DMS53 treated with DMSO at 0.1 percent for 48 hours (cell line): Measurements from ENCODE around the gene SLIT3.

Source experiments
- DNase-seq: peaks from one replicate; lab custom pipeline; 2025; ENCODE audit not compliant: unreplicated experiment; lab: John Stamatoyannopoulos, UW

Gene SLIT3

GRCh38 chr5:168908207-168908606 lies 392.7 kb downstream of the SLIT3 start:
- DNase-seq: no peak

GRCh38 chr5:168903061-168903460 lies 397.9 kb downstream of the SLIT3 start:
- no peak for DNase-seq

- no peak for DNase-seq
Measured at GRCh38 chr5:168899673-168900072, 401.3 kb downstream of the SLIT3 start.

- DNase-seq: no peak
Measured at GRCh38 chr5:168899264-168899663, 401.7 kb downstream of the SLIT3 start.

GRCh38 chr5:168898247-168898911 lies 402.6 kb downstream of the SLIT3 start:
- no peak for DNase-seq

- DNase-seq: no peak
Measured at GRCh38 chr5:168897387-168898122, 403.4 kb downstream of the SLIT3 start.

GRCh38 chr5:168895295-168896071 lies 405.5 kb downstream of the SLIT3 start:
- no peak for DNase-seq

- DNase-seq: no peak
Measured at GRCh38 chr5:168893283-168893682, 407.7 kb downstream of the SLIT3 start.

GRCh38 chr5:168892618-168893186 lies 408.2 kb downstream of the SLIT3 start:
- DNase-seq: no peak

- no peak for DNase-seq
Measured at GRCh38 chr5:168890816-168891812, 409.8 kb downstream of the SLIT3 start.

GRCh38 chr5:168889039-168889438 lies 411.9 kb downstream of the SLIT3 start:
- DNase-seq: no peak

- no peak for DNase-seq
Measured at GRCh38 chr5:168887931-168888330, 413.0 kb downstream of the SLIT3 start.

- DNase-seq: no peak
Measured at GRCh38 chr5:168886157-168886556, 414.8 kb downstream of the SLIT3 start.

GRCh38 chr5:168885324-168886120 lies 415.4 kb downstream of the SLIT3 start:
- no peak for DNase-seq

- DNase-seq: no peak
Measured at GRCh38 chr5:168883991-168884390, 416.9 kb downstream of the SLIT3 start.

- no peak for DNase-seq
Measured at GRCh38 chr5:168883281-168883741, 417.6 kb downstream of the SLIT3 start.

GRCh38 chr5:168882283-168882682 lies 418.7 kb downstream of the SLIT3 start:
- DNase-seq: no peak

- DNase-seq: no peak
Measured at GRCh38 chr5:168881427-168882149, 419.4 kb downstream of the SLIT3 start.

- no peak for DNase-seq
Measured at GRCh38 chr5:168879929-168880328, 421.0 kb downstream of the SLIT3 start.
